Esophagus squamous epithelium (tissue), 4 donors: ENCODE results near the gene IQCH.

ENCODE experiments used
- POLR2A ChIP-seq, 4 donors: fragments of 450-650 bp; IDR thresholded peaks; one replicate each; pipeline ENCODE4 v1.6.1; 2017; ENCODE audit warnings: antibody characterized with exemption in 4 of 4, mild to moderate bottlenecking in 4 of 4, moderate library complexity in 3 of 4
- TF ChIP-seq, protein P1 (sequence below), 6 experiments: fragments of 450-650 bp in 4 of 6; fragments of 200-600 bp in 2 of 6; sonication (generic) in 2 of 6; IDR thresholded peaks; one replicate each; pipeline ENCODE4 v1.5.1; 2016 to 2019; ENCODE audit warnings: antibody characterized with exemption in 6 of 6, mild to moderate bottlenecking in 4 of 6, moderate library complexity in 4 of 6

DNA sequence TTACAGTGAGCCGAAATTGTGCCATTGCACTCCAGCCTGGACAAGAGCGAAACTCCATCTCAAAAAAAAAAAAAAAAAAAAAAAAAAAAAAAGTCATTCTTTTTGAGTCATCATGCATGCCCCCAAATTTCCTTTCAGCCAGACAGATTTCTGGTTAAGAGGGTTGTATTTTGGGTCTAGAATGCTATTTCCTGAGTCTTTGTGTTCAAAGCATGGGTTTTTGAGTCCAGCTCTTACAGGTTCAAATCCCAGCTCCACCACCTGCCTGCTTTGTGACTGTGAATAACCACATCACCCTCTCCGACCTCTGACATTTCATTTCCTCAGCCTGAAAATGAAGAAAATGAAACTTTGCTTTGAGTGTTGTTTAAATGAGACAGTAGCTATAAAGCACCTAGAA is 257.0 kb downstream of the IQCH start:
- no peak for TF ChIP-seq POLR2A (IDR thresholded peaks at IDR 0.05)
- TF ChIP-seq, protein P1, sequence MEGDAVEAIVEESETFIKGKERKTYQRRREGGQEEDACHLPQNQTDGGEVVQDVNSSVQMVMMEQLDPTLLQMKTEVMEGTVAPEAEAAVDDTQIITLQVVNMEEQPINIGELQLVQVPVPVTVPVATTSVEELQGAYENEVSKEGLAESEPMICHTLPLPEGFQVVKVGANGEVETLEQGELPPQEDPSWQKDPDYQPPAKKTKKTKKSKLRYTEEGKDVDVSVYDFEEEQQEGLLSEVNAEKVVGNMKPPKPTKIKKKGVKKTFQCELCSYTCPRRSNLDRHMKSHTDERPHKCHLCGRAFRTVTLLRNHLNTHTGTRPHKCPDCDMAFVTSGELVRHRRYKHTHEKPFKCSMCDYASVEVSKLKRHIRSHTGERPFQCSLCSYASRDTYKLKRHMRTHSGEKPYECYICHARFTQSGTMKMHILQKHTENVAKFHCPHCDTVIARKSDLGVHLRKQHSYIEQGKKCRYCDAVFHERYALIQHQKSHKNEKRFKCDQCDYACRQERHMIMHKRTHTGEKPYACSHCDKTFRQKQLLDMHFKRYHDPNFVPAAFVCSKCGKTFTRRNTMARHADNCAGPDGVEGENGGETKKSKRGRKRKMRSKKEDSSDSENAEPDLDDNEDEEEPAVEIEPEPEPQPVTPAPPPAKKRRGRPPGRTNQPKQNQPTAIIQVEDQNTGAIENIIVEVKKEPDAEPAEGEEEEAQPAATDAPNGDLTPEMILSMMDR (IDR thresholded peaks at IDR 0.05) = no peak
